Effector CD8-positive, alpha-beta T cell (primary cell): ENCODE measurements around the gene ALG14.

ENCODE experiments used
- DNase-seq: peaks from one replicate; lab custom pipeline; 2025; lab: John Stamatoyannopoulos, UW

Gene ALG14

GRCh38 chr1:94927405-94928175 lies 145.2 kb downstream of the ALG14 start:
- no peak for DNase-seq

- peak; percentile 66 for DNase-seq
Measured at GRCh38 chr1:94926915-94927404, 145.8 kb downstream of the ALG14 start, which contains the start of gene CNN3. CNN3 (minus strand) TSS chr1:94927110; CDS start chr1:94926894, 216 bp downstream.

- no peak for DNase-seq
Measured at GRCh38 chr1:94926126-94926914, 146.4 kb downstream of the ALG14 start.

GRCh38 chr1:94925561-94926125 lies 147.1 kb downstream of the ALG14 start:
- DNase-seq, result no peak

GRCh38 chr1:94925004-94925403 lies 147.7 kb downstream of the ALG14 start:
- no peak for DNase-seq
